ENCODE data around the gene PTGIS.

Gene PTGIS

GRCh38 chr20:49459684-49460083, 108.3 kb downstream of the PTGIS start:
- Histone ChIP-seq H3K9me3 (ENCODE audit: control insufficient read depth, low read length) (no peaks in the 10 kb centered on the region), H3K4me3 (ENCODE audit: low read length) (no peak overlapping the region), H3K27me3 (ENCODE audit: control insufficient read depth, insufficient read depth, low read length) (no peaks in the 10 kb centered on the region), H3K36me3 (ENCODE audit: control insufficient read depth, insufficient read depth, low read length) (no peaks in the 10 kb centered on the region), H3K4me1 (ENCODE audit: control insufficient read depth, insufficient read depth, low read length) (no peaks in the 10 kb centered on the region), H3K9ac (ENCODE audit: low read length) (no peak overlapping the region)

- H3K4me3 ChIP-seq (ENCODE audit: low read length), result no peak overlapping the region
- H3K9me3 ChIP-seq (ENCODE audit: control insufficient read depth, low read length), result no peaks in the 10 kb centered on the region
- no peaks in the 10 kb centered on the region for H3K36me3 ChIP-seq (ENCODE audit: control insufficient read depth, insufficient read depth, low read length)
- H3K4me1 ChIP-seq (ENCODE audit: control insufficient read depth, insufficient read depth, low read length), result no peaks in the 10 kb centered on the region
- no peak overlapping the region for H3K9ac ChIP-seq (ENCODE audit: low read length)
- no peaks in the 10 kb centered on the region for H3K27me3 ChIP-seq (ENCODE audit: control insufficient read depth, insufficient read depth, low read length)
These were observed 110.5 kb downstream of the PTGIS start for GRCh38 chr20:49457444-49457843.

- H3K36me3 ChIP-seq (ENCODE audit: control insufficient read depth, insufficient read depth, low read length), result no peaks in the 10 kb centered on the region
- H3K4me1 ChIP-seq (ENCODE audit: control insufficient read depth, insufficient read depth, low read length), result no peaks in the 10 kb centered on the region
- no peaks in the 10 kb centered on the region for H3K27me3 ChIP-seq (ENCODE audit: control insufficient read depth, insufficient read depth, low read length)
- no peaks in the 10 kb centered on the region for H3K9me3 ChIP-seq (ENCODE audit: control insufficient read depth, low read length)
- H3K4me3 ChIP-seq (ENCODE audit: low read length), result no peak overlapping the region
- no peak overlapping the region for H3K9ac ChIP-seq (ENCODE audit: low read length)
These were observed 111.3 kb downstream of the PTGIS start for GRCh38 chr20:49456646-49457045.

GRCh38 chr20:49455691-49456090, 112.2 kb downstream of the PTGIS start:
- Histone ChIP-seq H3K9me3 (ENCODE audit: control insufficient read depth, low read length) (no peaks in the 10 kb centered on the region), H3K9ac (ENCODE audit: low read length) (no peak overlapping the region), H3K27me3 (ENCODE audit: control insufficient read depth, insufficient read depth, low read length) (no peaks in the 10 kb centered on the region), H3K4me1 (ENCODE audit: control insufficient read depth, insufficient read depth, low read length) (no peaks in the 10 kb centered on the region), H3K36me3 (ENCODE audit: control insufficient read depth, insufficient read depth, low read length) (no peaks in the 10 kb centered on the region), H3K4me3 (ENCODE audit: low read length) (no peak overlapping the region)
